Right lobe of liver (tissue), 4 donors: Measurements from ENCODE around the gene CSNK2B.

ENCODE experiments used
- POLR2A ChIP-seq: fragments of 450-650 bp; IDR thresholded peaks from one replicate; pipeline ENCODE4 v1.6.1; 2017; ENCODE audit warnings: antibody characterized with exemption, mild to moderate bottlenecking
- TF ChIP-seq, protein P1 (sequence below), 4 donors: fragments of 200-600 bp in 3 of 4; fragments of 450-650 bp in 1 of 4; IDR thresholded peaks; one replicate each; pipeline versions ENCODE4 v1.5.1 to v1.8.0; 2016 to 2022; ENCODE audit warnings: antibody characterized with exemption in 4 of 4, mild to moderate bottlenecking in 2 of 4
- donor health status: DM: no; HTN: no; CAD: no.
- donor health status: DM: no; HTN: no; CAD: no.
- donor health status: DM: no; HTN: yes; CAD: no.

DNA sequence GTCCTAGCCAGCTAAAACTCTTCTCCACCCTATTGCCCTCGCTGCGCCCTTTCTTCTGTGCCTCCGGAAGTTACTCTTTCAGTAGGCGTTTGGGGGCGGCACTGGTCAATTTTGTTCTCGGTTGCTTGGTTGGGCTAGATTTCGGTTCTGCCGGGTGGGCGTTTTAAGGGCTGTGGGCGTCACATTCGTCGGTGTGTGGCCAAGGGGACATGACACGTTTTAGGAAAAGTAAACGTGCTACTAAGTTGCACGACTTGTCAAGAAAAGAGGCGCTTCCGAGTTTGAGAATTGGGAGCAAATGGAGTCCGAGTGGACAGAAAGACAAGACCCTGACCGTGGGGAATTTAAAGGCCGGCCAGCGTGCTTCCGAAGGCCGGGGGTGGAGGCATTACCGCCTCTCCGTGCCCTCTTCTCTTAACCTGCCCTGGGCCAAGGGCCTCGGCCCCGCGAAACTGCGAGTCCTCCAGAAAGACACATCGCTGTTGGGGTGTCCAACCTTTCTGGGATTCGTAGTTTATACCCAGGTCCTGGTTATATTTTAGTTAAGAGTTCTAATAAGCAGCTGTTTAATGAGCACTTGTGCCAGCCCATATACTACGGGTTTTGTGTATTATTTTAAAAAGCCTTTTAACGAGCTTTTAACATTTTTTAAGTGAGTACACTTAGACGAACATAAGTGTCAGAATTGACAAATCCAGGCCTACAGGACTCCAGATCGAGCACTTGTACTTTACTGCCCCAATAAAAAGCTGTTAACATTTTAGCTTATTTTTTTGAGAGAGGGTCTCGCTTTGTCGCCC, 12.8 kb upstream of the CSNK2B start:
- TF ChIP-seq POLR2A = peak; percentile 62
- TF ChIP-seq, protein P1, sequence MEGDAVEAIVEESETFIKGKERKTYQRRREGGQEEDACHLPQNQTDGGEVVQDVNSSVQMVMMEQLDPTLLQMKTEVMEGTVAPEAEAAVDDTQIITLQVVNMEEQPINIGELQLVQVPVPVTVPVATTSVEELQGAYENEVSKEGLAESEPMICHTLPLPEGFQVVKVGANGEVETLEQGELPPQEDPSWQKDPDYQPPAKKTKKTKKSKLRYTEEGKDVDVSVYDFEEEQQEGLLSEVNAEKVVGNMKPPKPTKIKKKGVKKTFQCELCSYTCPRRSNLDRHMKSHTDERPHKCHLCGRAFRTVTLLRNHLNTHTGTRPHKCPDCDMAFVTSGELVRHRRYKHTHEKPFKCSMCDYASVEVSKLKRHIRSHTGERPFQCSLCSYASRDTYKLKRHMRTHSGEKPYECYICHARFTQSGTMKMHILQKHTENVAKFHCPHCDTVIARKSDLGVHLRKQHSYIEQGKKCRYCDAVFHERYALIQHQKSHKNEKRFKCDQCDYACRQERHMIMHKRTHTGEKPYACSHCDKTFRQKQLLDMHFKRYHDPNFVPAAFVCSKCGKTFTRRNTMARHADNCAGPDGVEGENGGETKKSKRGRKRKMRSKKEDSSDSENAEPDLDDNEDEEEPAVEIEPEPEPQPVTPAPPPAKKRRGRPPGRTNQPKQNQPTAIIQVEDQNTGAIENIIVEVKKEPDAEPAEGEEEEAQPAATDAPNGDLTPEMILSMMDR (IDR thresholded peaks at IDR 0.05) = peak in 3 of 4 donors; percentile 6 to 23 (median 19)
